SK-N-SH treated with all-trans-retinoic acid at 6 μM for 48 hours (cell line): ENCODE measurements around the gene TMEM254.

Source experiments
- CSDC2 ChIP-seq: fragments of 250-450 bp; sonication (Bioruptor Pico); IDR thresholded peaks from 2 replicates; pipeline ENCODE4 v1.5.0; 2020; ENCODE audit warnings: mild to moderate bottlenecking, moderate library complexity
- ZC3H10 ChIP-seq: fragments of 250-450 bp; sonication (Bioruptor Pico); IDR thresholded peaks from 2 replicates; pipeline ENCODE4 v1.5.1; 2021; ENCODE audit warnings: mild to moderate bottlenecking, moderate library complexity
- ZFP30 ChIP-seq: fragments of 450-650 bp; formaldehyde crosslinking; IDR thresholded peaks from 2 replicates; pipeline ENCODE4 v1.5.0; 2022; ENCODE audit warnings: mild to moderate bottlenecking, moderate library complexity
- ZNF8 ChIP-seq: fragments of 450-650 bp; formaldehyde crosslinking; IDR thresholded peaks from 2 replicates; pipeline ENCODE4 v1.5.0; 2020; ENCODE audit warnings: mild to moderate bottlenecking, moderate library complexity
- TF ChIP-seq, protein P1 (sequence below): fragments of 250-450 bp; sonication (Bioruptor Pico); IDR thresholded peaks from 2 replicates; pipeline ENCODE4 v1.8.0; 2020; ENCODE audit warnings: mild to moderate bottlenecking, moderate library complexity, borderline replicate concordance

DNA sequence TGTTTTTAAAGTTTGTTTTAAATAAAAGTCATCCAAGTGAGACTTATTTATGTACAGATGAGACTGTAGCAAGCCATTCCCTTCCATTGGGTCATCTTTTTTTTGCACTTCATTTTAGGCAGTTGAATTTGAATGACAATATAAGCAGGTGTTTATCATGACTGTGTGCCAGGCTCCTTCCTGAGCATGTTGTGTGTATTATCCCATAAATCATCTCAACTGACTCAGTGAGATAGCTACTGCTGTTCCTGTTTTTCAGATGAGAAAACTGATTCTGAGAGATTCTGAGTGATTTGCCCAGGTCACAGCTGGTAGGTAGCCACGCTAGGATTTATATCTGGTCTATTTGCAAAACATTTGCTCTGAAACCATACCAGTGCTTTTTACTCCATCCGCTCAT, 11.7 kb downstream of the TMEM254 start:
- TF ChIP-seq ZC3H10 (CRISPR knock-in tag) (no peak), CSDC2 (CRISPR knock-in tag) (no peak), ZFP30 (CRISPR knock-in tag) (no peak), ZNF8 (no peak)
- TF ChIP-seq, protein P1, sequence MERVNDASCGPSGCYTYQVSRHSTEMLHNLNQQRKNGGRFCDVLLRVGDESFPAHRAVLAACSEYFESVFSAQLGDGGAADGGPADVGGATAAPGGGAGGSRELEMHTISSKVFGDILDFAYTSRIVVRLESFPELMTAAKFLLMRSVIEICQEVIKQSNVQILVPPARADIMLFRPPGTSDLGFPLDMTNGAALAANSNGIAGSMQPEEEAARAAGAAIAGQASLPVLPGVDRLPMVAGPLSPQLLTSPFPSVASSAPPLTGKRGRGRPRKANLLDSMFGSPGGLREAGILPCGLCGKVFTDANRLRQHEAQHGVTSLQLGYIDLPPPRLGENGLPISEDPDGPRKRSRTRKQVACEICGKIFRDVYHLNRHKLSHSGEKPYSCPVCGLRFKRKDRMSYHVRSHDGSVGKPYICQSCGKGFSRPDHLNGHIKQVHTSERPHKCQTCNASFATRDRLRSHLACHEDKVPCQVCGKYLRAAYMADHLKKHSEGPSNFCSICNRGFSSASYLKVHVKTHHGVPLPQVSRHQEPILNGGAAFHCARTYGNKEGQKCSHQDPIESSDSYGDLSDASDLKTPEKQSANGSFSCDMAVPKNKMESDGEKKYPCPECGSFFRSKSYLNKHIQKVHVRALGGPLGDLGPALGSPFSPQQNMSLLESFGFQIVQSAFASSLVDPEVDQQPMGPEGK (CRISPR knock-in tag), result no peak
